Measurements from ENCODE around the gene SUSD3.
A peak's percentile ranks its signal among the peaks of the same experiment; 100 is the strongest.

SUSD3 gene

GRCh38 chr9:93095205-93096130, 37.0 kb downstream of the SUSD3 start:
- DNase-seq (ENCODE audit: low read depth) = peak; percentile 87
- TF ChIP-seq CTCF (IDR thresholded peaks at IDR 0.05; ENCODE audit: low read depth, low read length, missing control alignments) = no peak
- peak overlapping the region; percentile 64 for H3K4me3 ChIP-seq (ENCODE audit: low read depth, low read length)

- no peak for DNase-seq (ENCODE audit: low read depth)
- no peak for TF ChIP-seq CTCF (IDR thresholded peaks at IDR 0.05; ENCODE audit: low read depth, low read length, missing control alignments)
- peak within 1 kb of the TSS; percentile 87 for H3K4me3 ChIP-seq (ENCODE audit: low read depth, low read length)
These were observed 37.8 kb downstream of the SUSD3 start, which contains the start of gene CARD19 for GRCh38 chr9:93096131-93096802. Gene CARD19 (plus strand): TSS chr9:93096217. CDS start chr9:93096346, 129 bp downstream.

- no peak for TF ChIP-seq CTCF (IDR thresholded peaks at IDR 0.05; ENCODE audit: low read depth, low read length, missing control alignments)
- DNase-seq (ENCODE audit: low read depth) = no peak
These were observed 38.4 kb downstream of the SUSD3 start for GRCh38 chr9:93096811-93097382.

GRCh38 chr9:93097511-93098201, 39.2 kb downstream of the SUSD3 start:
- no peak for TF ChIP-seq CTCF (IDR thresholded peaks at IDR 0.05; ENCODE audit: low read depth, low read length, missing control alignments)
- peak overlapping the region; percentile 87; the same call in 1 of the 2 replicates for H3K4me3 ChIP-seq (ENCODE audit: low read depth, low read length)
- DNase-seq (ENCODE audit: low read depth) = no peak

More at GRCh38 chr9:93096811-93097382, 38.4 kb downstream of the SUSD3 start:
- H3K4me3 ChIP-seq (ENCODE audit: low read depth, low read length) = peak overlapping the region; percentile 87

GRCh38 chr9:93098236-93098946, 39.9 kb downstream of the SUSD3 start:
- no peak overlapping the region; the same call in 1 of the 2 replicates for H3K4me3 ChIP-seq (ENCODE audit: low read depth, low read length)
- TF ChIP-seq CTCF (IDR thresholded peaks at IDR 0.05; ENCODE audit: low read depth, low read length, missing control alignments) = no peak
- no peak for DNase-seq (ENCODE audit: low read depth)
